GM12878 (cell line): ENCODE measurements around the gene COL17A1. TPM values are rescaled to one million over a fixed set of nuclear protein-coding genes. Genes with fewer than 3 reads are reported as not detected.
A peak's percentile ranks its signal among the peaks of the same experiment; 100 is the strongest.

ENCODE experiments used
- ATAC-seq: fragments of 200-7000 bp; cut with Tn5 transposase; 3 replicates; pipeline ENCODE4 v1.9.1; 2020; ENCODE audit warnings: mild to moderate bottlenecking, moderate library complexity
- BruUV-seq: library from RNA; stranded (reverse); fragments of 400-500 nt; replicated peaks from 2 replicates; lab custom pipeline; 2021; lab: Mats Ljungman, UMichigan
- CTCF ChIA-PET: fragments of 300-600 bp; sonication (Branson Sonifier 250); formaldehyde crosslinking; extraction: SDS; loops from one replicate; lab custom pipeline; 2021; ENCODE audit warnings: inconsistent platforms; lab: Yijun Ruan, JAX
- POLR2A ChIA-PET: fragments of 350-600 bp; formaldehyde crosslinking; extraction: SDS; loops from one replicate; lab custom pipeline; 2021; ENCODE audit warnings: inconsistent platforms; lab: Charles Lee
- RAD21 ChIA-PET: fragments of 300-600 bp; sonication (Branson Sonifier 250); formaldehyde crosslinking; loops from one replicate; lab custom pipeline; 2023; ENCODE audit warnings: antibody characterized with exemption; ENCODE audit not compliant: unreplicated experiment; lab: Charles Lee
- SMC1A ChIA-PET: fragments of 300-600 bp; sonication (Branson Sonifier 250); formaldehyde crosslinking; loops from one replicate; lab custom pipeline; 2023; ENCODE audit not compliant: unreplicated experiment, uncharacterized antibody; lab: Charles Lee
- DNase-seq: peaks from one replicate; pipeline ENCODE4 v3.0.0-alpha.2; 2011; ENCODE audit warnings: low read depth, low spot score
- FAIRE-seq: peaks from 3 replicates; lab custom pipeline; 2011; peaks lifted over from hg19 to GRCh38; lab: Jason Lieb, UNC
- H2AFZ ChIP-seq: 2 replicates; pipeline ENCODE4 v1.6.0; 2011; ENCODE audit warnings: low read depth, low read length, control low read depth; ENCODE audit not compliant: control insufficient read depth
- H3K27ac ChIP-seq: 2 replicates; pipeline ENCODE4 v1.5.1; 2011; ENCODE audit warnings: control low read depth; ENCODE audit not compliant: control insufficient read depth, insufficient read depth
- H3K27me3 ChIP-seq, 2 experiments: replicated peaks in 1 of 2; 2 replicates each; pipeline versions ENCODE4 v1.6.0 to v1.6.1; 2011; ENCODE audit warnings: low read length in 1 of 2; ENCODE audit not compliant: control insufficient read depth in 2 of 2, insufficient read depth in 2 of 2
- H3K36me3 ChIP-seq, 2 experiments: 2 replicates each; pipeline ENCODE4 v1.5.1; 2011; ENCODE audit warnings: low read length in 1 of 2; ENCODE audit not compliant: control insufficient read depth in 2 of 2, insufficient read depth in 2 of 2
- H3K4me1 ChIP-seq: 2 replicates; pipeline ENCODE4 v1.6.1; 2011; ENCODE audit warnings: mild to moderate bottlenecking, low read length, moderate library complexity, mixed read lengths; ENCODE audit not compliant: control insufficient read depth, insufficient read depth
- H3K4me2 ChIP-seq: 2 replicates; pipeline ENCODE4 v1.6.0; 2011; ENCODE audit warnings: control low read depth; ENCODE audit not compliant: control insufficient read depth, insufficient read depth
- H3K4me3 ChIP-seq: fragments of 200-600 bp; sonication (generic); 2 replicates; pipeline ENCODE4 v1.5.1; 2016
- H3K79me2 ChIP-seq: 2 replicates; pipeline ENCODE4 v1.6.0; 2011; ENCODE audit warnings: low read length; ENCODE audit not compliant: control insufficient read depth, insufficient read depth
- H3K9ac ChIP-seq: 2 replicates; pipeline ENCODE4 v1.8.0; 2011; ENCODE audit warnings: low read length, control low read depth, mixed read lengths; ENCODE audit not compliant: control insufficient read depth, insufficient read depth
- H3K9me3 ChIP-seq: replicated peaks from 3 replicates; pipeline ENCODE4 v1.5.1; 2011; ENCODE audit warnings: mild to moderate bottlenecking, low read length; ENCODE audit not compliant: control insufficient read depth, insufficient read depth
- H4K20me1 ChIP-seq: 2 replicates; pipeline ENCODE4 v1.6.0; 2011; ENCODE audit not compliant: control insufficient read depth, insufficient read depth
- BHLHE40 ChIP-seq, 2 experiments: fragments of 450-650 bp in 1 of 2; IDR thresholded peaks; 2 replicates each; pipeline ENCODE4 v1.6.1; 2011 to 2017; ENCODE audit warnings: low read depth in 2 of 2, borderline replicate concordance in 1 of 2, improper control_type of control experiment in 1 of 2, low read length in 1 of 2, mild to moderate bottlenecking in 1 of 2
- BMI1 ChIP-seq: fragments of 450-650 bp; IDR thresholded peaks from 2 replicates; pipeline ENCODE4 v1.6.1; 2016; ENCODE audit warnings: mild to moderate bottlenecking, moderate library complexity, borderline replicate concordance
- CTCF ChIP-seq, 3 experiments: IDR thresholded peaks in 2 of 3; conservative IDR thresholded peaks in 1 of 3; 2 replicates each; pipeline ENCODE4 v1.5.1; 2011; ENCODE audit warnings: low read depth in 3 of 3, low read length in 3 of 3, mild to moderate bottlenecking in 3 of 3, control low read depth in 2 of 3, moderate library complexity in 2 of 3, inconsistent platforms in 1 of 3, mixed read lengths in 1 of 3; ENCODE audit not compliant: control insufficient read depth in 2 of 3, insufficient read depth in 1 of 3; ENCODE audit errors: extremely low read depth in 1 of 3
- ETV6 ChIP-seq, 2 experiments: fragments of 450-650 bp in 1 of 2; IDR thresholded peaks in 1 of 2; conservative IDR thresholded peaks in 1 of 2; 2 replicates each; pipeline ENCODE4 v1.6.1; 2014; ENCODE audit warnings: antibody characterized with exemption in 1 of 2, borderline replicate concordance in 1 of 2, low read depth in 1 of 2, mild to moderate bottlenecking in 1 of 2, moderate library complexity in 1 of 2
- FOXK2 ChIP-seq: fragments of 450-650 bp; IDR thresholded peaks from 2 replicates; pipeline ENCODE4 v1.6.1; 2017; ENCODE audit warnings: mild to moderate bottlenecking, moderate library complexity
- MTA2 ChIP-seq: fragments of 450-650 bp; IDR thresholded peaks from 2 replicates; pipeline ENCODE4 v1.6.1; 2016; ENCODE audit warnings: low read depth, mild to moderate bottlenecking, moderate library complexity
- NFYB ChIP-seq: IDR thresholded peaks from 2 replicates; pipeline ENCODE4 v1.6.1; 2011; ENCODE audit warnings: low read depth, mild to moderate bottlenecking, low read length, improper control_type of control experiment, moderate library complexity; ENCODE audit not compliant: insufficient read depth
- RUNX3 ChIP-seq: IDR thresholded peaks from 2 replicates; pipeline ENCODE4 v1.6.1; 2012; ENCODE audit warnings: low read length, inconsistent platforms
- SREBF1 ChIP-seq: IDR thresholded peaks from 2 replicates; pipeline ENCODE4 v1.6.1; 2012; ENCODE audit warnings: mild to moderate bottlenecking, low read length
- WGBS: methylation state at CpG from one replicate; pipeline ENCODE4 v1.1.6; 2016; ENCODE audit warnings: low lambda C conversion rate; ENCODE audit not compliant: insufficient replicate concordance, insufficient coverage; ENCODE audit errors: missing lambda C conversion rate; 5-methylcytosine and 5-hydroxymethylcytosine counted together
- in situ Hi-C: fragments of 300-500 bp; cut with MboI; formaldehyde crosslinking; loops from 9 replicates; pipeline ENCODE4 v1.14.3; 2018; ENCODE audit warnings: mixed read lengths
- intact Hi-C: fragments of 100-400 bp; cut with micrococcal nuclease; formaldehyde crosslinking; loops from one replicate; pipeline ENCODE4 v1.14.2; 2022; ENCODE audit not compliant: unreplicated experiment
- polyA plus RNA-seq, 11 experiments: library from polyadenylated mRNA; depleted of rRNA in 4 of 11; unstranded in 6 of 11; stranded (reverse) in 5 of 11; fragments of >200 nt; fragmentation: Nextera tagmentation in 4 of 11; fragmentation: Illumina TruSeq in 1 of 11; extraction: Ambion mirVana in 4 of 11; extraction: Trizol in 1 of 11; gene quantifications; 1 replicate in 1 of 11; 2 replicates in 10 of 11; pipeline versions ENCODE4 v1.2.1 to v1.2.3, GENCODE V29; 2011 to 2016; ENCODE audit warnings: inconsistent platforms in 2 of 11, missing spikeins in 2 of 11, low read depth in 1 of 11
- total RNA-seq, 4 experiments: library from RNA; depleted of rRNA in 3 of 4; stranded (reverse); fragments of >200 nt in 3 of 4; fragmentation: Illumina TruSeq in 1 of 4; extraction: Trizol in 1 of 4; gene quantifications; 2 replicates each; pipeline versions ENCODE4 v1.2.1 to v1.2.3, GENCODE V29; 2013 to 2021

Gene COL17A1
- total and polyA plus RNA-seq, 10 of the 15 experiments (the other 5 are each of a cell fraction or from before 2014, with no cell fraction given), result 0.08 to 0.22 TPM; not detected in 8

GRCh38 chr10:104127411-104127810 lies 41.7 kb upstream of the COL17A1 start:
- Histone ChIP-seq H3K4me3 (no peak overlapping the region), H3K9ac (no peak overlapping the region), H3K4me2 (no peak overlapping the region), H3K9me3 (no peaks in the 10 kb centered on the region), H4K20me1 (no peaks in the 10 kb centered on the region), H2AFZ (no peak overlapping the region), H3K79me2 (peaks cover 5% of the 10 kb centered on the region; the same call in 1 of the 2 replicates), H3K27me3 (no peaks in the 10 kb centered on the region), H3K4me1 (peaks cover 5% of the 10 kb centered on the region; the same call in 1 of the 2 replicates), H3K27ac (no peak overlapping the region), H3K36me3 (no peaks in the 10 kb centered on the region)
- DNase-seq, result no peak
- ChIA-PET POLR2A (interaction anchor here (0.5 kb wide), 1 partner anchor 11 kb away, joined by 4 read pairs; no protein-coding TSS in a partner anchor), CTCF (interaction anchor here (0.8 to 9.4 kb wide), 13 partner anchors 10 to 238 kb away, joined by 3 to 151 read pairs (median 4); no protein-coding TSS in a partner anchor), SMC1A (interaction anchor here (0.7 to 2.0 kb wide), 11 partner anchors 11 to 239 kb away, joined by 3 to 5 read pairs (median 3); no protein-coding TSS in a partner anchor), RAD21 (interaction anchor here (1.1 kb wide), 1 partner anchor 221 kb away, joined by 3 read pairs; no protein-coding TSS in a partner anchor)
- no peak for FAIRE-seq
- ATAC-seq, result peak; percentile 88
- intact Hi-C loops, result loop anchor here (5.0 to 10.0 kb wide), 2 partner anchors 100 to 433 kb away; no protein-coding TSS in a partner anchor
- in situ Hi-C loops, result no loop called here
- no peak for TF ChIP-seq NFYB
- no peak for TF ChIP-seq SREBF1
- no peak for TF ChIP-seq BHLHE40 (IDR thresholded peaks at IDR 0.05; ENCODE audit: borderline replicate concordance in 1 of 2, low read depth in 2 of 2, low read length in 1 of 2)
- no peak for TF ChIP-seq ETV6 (conservative IDR thresholded peaks at IDR 0.05 in 1 of 2, IDR thresholded peaks at IDR 0.05 in 1 of 2; ENCODE audit: borderline replicate concordance in 1 of 2, low read depth in 1 of 2)
- TF ChIP-seq RUNX3, result no peak
- TF ChIP-seq FOXK2, result no peak
- TF ChIP-seq MTA2, result no peak
- no peak for TF ChIP-seq BMI1
- TF ChIP-seq CTCF (IDR thresholded peaks at IDR 0.05 in 2 of 3, conservative IDR thresholded peaks at IDR 0.05 in 1 of 3; ENCODE audit: control insufficient read depth in 2 of 3, extremely low read depth in 1 of 3, insufficient read depth in 1 of 3, low read depth in 3 of 3, low read length in 3 of 3), result peak; percentile 25 to 41 (median 37); a peak in 5 of 6 replicates
- 50% methylated on average over 2 of the region's 2 CpGs for WGBS
- no TSS peak for BruUV-seq
